OCI-LY1 (cell line): ENCODE data around the gene FLNC.

ENCODE experiments used
- CTCF ChIP-seq: fragments of 200-600 bp; sonication (generic), shearing (Covaris generic); IDR thresholded peaks from 2 replicates; pipeline ENCODE4 v1.5.1; 2017; ENCODE audit warnings: mild to moderate bottlenecking, antibody characterized with exemption, low read length, moderate library complexity, mixed read lengths
- EZH2 ChIP-seq: fragments of 200-600 bp; sonication (generic), shearing (Covaris generic); IDR thresholded peaks from 2 replicates; pipeline ENCODE4 v1.8.0; 2017; ENCODE audit warnings: borderline replicate concordance, mixed run types, mild to moderate bottlenecking, antibody characterized with exemption, low read length, moderate library complexity, mixed read lengths

DNA sequence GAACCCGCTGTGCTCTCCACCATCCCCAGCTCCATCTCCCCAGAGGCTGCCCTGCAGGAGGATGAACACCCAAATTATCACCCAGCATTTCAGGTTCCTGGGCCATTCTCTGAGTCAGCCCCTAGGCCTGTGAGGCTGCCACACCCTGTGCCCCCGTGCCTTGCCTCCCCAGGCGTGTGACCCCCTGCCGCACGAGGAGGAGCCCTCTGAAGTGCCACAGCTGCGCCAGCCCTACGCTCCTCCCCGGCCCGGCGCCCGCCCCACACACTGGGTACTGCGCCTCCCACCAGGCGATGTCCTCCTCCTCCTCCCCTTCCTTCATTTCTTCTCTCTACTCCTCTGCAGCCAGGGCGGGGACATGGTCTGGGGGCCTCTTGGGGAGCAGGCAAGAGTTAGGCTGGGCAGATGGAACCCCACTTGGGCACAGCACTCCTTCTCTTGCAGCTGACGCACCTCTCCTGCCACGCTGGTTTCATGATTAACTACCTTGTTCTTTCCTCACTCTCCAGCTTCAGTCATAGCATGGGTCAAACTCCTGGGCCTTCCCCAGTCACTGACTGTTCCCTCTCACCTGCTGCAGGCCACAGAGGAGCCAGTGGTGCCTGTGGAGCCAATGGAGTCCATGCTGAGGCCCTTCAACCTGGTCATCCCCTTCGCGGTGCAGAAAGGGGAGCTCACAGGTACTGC is 19.7 kb downstream of the FLNC start:
- TF ChIP-seq CTCF (no peak), EZH2 (no peak)
